GM10266 (cell line): ENCODE measurements around the gene RBM4.

Experiments
- DNase-seq: peaks from one replicate; pipeline ENCODE4 v3.0.0; 2012; ENCODE audit errors: extremely low spot score
- TF ChIP-seq, protein P1 (sequence below): IDR thresholded peaks from 2 replicates; pipeline ENCODE4 v1.5.1; 2012; ENCODE audit warnings: mild to moderate bottlenecking, low read depth; ENCODE audit not compliant: control insufficient read depth, insufficient read depth; ENCODE audit errors: missing control alignments

RBM4 gene

DNA sequence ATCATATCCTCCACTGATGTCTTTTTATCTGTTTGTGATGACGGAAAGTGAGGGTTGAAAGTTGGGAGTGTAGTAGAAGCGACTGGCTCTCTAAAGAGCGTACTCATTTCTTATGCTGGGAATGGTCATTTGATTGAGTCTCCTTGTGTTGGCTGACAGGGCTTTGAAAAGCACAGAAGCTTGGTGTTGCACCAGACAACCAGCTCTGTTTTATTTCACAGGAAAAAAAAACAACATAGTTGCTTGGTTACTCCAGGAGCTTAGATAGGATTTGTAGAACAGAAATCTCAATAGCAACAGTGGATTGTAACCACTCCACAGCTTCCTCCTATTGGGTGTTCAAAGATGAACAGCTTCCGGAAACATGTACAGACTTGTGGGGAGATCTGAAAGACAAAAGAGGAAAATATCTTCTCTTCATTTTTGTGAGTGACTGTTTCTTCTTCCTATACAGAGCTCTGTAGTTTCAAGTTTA is 19.4 kb upstream of the RBM4 start:
- TF ChIP-seq, protein P1, sequence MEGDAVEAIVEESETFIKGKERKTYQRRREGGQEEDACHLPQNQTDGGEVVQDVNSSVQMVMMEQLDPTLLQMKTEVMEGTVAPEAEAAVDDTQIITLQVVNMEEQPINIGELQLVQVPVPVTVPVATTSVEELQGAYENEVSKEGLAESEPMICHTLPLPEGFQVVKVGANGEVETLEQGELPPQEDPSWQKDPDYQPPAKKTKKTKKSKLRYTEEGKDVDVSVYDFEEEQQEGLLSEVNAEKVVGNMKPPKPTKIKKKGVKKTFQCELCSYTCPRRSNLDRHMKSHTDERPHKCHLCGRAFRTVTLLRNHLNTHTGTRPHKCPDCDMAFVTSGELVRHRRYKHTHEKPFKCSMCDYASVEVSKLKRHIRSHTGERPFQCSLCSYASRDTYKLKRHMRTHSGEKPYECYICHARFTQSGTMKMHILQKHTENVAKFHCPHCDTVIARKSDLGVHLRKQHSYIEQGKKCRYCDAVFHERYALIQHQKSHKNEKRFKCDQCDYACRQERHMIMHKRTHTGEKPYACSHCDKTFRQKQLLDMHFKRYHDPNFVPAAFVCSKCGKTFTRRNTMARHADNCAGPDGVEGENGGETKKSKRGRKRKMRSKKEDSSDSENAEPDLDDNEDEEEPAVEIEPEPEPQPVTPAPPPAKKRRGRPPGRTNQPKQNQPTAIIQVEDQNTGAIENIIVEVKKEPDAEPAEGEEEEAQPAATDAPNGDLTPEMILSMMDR: no peak
- peak; percentile 40 for DNase-seq

DNA sequence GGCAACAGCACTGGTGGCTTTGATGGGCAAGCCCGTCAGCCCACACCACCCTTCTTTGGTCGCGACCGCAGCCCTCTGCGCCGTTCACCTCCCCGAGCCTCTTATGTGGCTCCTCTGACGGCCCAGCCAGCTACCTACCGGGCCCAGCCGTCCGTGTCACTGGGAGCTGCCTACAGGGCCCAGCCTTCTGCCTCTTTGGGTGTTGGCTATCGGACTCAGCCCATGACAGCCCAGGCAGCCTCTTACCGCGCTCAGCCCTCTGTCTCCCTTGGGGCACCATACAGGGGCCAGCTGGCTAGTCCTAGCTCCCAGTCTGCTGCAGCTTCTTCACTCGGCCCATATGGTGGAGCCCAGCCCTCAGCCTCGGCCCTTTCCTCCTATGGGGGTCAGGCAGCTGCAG is 14.1 kb upstream of the RBM4 start:
- TF ChIP-seq, protein P1: no peak
- no peak for DNase-seq

DNA sequence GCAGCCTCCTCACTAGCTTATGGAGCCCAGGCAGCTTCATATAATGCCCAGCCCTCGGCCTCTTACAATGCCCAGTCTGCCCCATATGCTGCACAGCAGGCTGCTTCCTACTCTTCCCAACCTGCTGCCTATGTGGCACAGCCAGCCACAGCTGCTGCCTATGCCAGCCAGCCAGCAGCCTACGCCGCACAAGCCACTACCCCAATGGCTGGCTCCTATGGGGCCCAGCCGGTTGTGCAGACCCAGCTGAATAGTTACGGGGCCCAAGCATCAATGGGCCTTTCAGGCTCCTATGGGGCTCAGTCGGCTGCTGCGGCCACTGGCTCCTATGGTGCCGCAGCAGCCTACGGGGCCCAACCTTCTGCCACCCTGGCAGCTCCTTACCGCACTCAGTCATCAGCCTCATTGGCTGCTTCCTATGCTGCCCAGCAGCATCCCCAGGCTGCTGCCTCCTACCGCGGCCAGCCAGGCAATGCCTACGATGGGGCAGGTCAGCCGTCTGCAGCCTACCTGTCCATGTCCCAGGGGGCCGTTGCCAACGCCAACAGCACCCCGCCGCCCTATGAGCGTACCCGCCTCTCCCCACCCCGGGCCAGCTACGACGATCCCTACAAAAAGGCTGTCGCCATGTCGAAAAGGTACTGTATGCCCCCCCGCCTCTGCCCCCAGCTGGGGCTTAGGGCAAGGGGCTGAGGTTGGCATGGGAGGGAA is 13.3 kb upstream of the RBM4 start:
- DNase-seq: no peak
- TF ChIP-seq, protein P1: no peak

DNA sequence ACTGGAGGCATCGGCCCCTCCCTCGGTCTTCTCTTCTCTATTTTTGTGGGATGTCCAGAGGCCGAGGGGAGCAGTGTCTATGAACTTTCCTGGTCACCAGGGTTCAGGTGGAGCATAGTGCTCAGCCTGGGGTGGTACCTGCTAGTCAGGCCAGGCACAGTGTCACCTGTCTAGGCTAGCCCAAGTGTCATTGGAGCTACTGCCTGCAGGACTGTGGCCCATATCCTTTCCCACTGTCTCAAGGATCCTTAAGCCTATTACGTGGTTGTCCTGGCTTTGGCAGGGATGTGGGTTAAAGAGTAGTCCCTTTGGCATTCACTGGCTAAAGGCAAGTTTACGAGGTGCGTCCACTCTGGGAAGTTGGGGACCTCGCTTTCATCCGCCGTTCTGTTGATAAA is 12.8 kb upstream of the RBM4 start:
- TF ChIP-seq, protein P1: no peak
- no peak for DNase-seq

DNA sequence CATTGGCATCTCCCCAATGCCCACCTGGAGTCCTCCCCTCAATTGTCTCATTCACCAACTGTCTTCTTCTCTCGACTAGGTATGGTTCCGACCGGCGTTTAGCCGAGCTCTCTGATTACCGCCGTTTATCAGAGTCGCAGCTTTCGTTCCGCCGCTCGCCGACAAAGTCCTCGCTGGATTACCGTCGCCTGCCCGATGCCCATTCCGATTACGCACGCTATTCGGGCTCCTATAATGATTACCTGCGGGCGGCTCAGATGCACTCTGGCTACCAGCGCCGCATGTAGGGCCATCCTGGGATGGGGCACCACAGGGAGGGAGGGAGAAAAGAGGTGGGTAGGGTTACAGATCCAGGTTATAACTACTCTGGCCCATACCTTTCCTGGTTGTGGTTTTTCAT is 12.1 kb upstream of the RBM4 start:
- TF ChIP-seq, protein P1: no peak

DNA sequence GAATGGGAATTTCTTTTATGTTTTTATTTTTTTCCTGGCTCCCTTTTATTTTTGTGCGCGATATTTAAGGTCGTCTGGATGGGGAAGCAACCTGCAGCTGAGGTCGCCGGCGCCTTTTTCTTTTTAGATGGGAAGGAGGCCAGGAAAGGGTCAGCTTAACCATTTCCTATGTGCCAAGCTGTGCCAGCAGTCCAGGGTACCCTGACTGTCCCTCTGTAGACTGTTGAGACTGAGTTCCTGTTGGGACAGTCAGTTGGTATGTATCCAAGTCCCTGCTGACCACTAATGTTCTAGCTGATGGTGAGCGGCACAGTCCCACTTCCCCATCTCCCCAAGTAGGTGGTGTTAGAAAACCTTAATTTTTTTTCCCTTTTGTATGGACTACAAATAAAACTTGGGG is 11.6 kb upstream of the RBM4 start:
- TF ChIP-seq, protein P1: no peak
- DNase-seq: no peak

More for the DNA sequence above, 12.1 kb upstream of the RBM4 start:
- no peak for DNase-seq

DNA sequence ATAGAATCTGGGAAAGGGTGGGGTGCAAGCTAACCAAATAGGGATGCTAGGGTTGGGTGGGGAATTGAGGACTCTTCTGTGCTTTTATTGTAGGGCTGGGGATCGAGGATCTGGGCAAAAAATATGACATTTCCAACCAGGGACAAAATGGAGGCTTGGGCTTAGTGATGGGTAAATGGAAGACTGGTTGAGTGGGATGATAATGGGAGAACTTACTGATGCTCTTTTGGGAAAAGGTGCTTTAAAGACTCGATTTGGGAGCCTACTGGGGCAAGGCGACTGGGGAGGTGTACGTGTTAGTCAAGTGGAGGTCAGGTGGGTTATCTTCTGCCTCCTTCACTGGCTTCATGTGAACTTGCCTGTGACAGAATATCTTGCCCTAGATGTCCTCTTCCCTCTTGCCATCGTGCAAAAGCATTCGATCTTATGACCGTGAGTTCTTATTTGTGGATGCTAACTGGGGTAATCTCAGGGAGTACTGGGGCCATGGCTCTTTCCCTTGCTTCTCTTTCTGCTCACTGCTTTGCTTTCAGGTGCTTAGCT is 10.4 kb upstream of the RBM4 start:
- TF ChIP-seq, protein P1: no peak
- no peak for DNase-seq
